ENCODE measurements around the gene ARFIP2.

ARFIP2 gene

DNA sequence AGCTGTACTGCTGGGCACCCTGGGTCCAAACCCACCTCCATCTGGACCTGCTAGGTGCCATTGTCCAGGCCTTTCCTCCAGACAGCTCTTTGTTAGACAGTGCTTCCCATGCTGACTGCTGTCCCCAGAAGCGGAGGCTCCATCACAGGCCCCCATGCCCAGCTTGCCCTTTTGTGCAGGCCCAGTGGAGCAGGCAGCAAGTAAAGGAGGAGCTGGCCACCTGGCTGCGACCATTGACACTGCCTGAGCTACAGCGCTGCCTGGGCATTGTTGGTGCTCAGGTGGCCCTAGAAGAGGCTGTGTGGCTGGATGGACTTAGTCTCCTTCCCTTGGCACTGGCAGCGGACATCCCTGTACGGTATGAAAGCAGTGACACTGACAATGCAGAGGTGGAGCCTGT, 17.4 kb upstream of the ARFIP2 start:
- Histone ChIP-seq H3K36me3 (ENCODE audit: insufficient read depth, low read length) (peaks cover 5% of the 10 kb centered on the region), H3K4me2 (ENCODE audit: low read length) (no peak overlapping the region), H3K27me3 (ENCODE audit: control insufficient read depth, insufficient read depth, low read length) (no peaks in the 10 kb centered on the region), H3K9me3 (replicated peaks; ENCODE audit: low read length) (no peaks in the 10 kb centered on the region), H3K9ac (ENCODE audit: low read depth, low read length) (no peak overlapping the region), H3K4me1 (ENCODE audit: control insufficient read depth, insufficient read depth, low read length) (peaks cover 8% of the 10 kb centered on the region), H3K4me3 (ENCODE audit: low read length) (no peak overlapping the region)

GRCh38 chr11:6498121-6498520, 17.0 kb upstream of the ARFIP2 start:
- Histone ChIP-seq H3K36me3 (ENCODE audit: insufficient read depth, low read length) (peaks cover 6% of the 10 kb centered on the region), H3K9ac (ENCODE audit: low read depth, low read length) (no peak overlapping the region), H3K4me1 (ENCODE audit: control insufficient read depth, insufficient read depth, low read length) (peaks cover 8% of the 10 kb centered on the region), H3K4me3 (ENCODE audit: low read length) (no peak overlapping the region), H3K4me2 (ENCODE audit: low read length) (no peak overlapping the region), H3K27me3 (ENCODE audit: control insufficient read depth, insufficient read depth, low read length) (no peaks in the 10 kb centered on the region), H3K9me3 (replicated peaks; ENCODE audit: low read length) (no peaks in the 10 kb centered on the region)

GRCh38 chr11:6497069-6497839, 16.1 kb upstream of the ARFIP2 start, which contains the start of gene DNHD1:
Gene DNHD1, plus strand, starts transcription at chr11:6497280. Its CDS starts 936 bp downstream, at chr11:6498216.
- no peak within 1 kb of the TSS for H3K9ac ChIP-seq (ENCODE audit: low read depth, low read length)
- no peaks in the 10 kb centered on the region for H3K9me3 ChIP-seq (replicated peaks; ENCODE audit: low read length)
- no peak within 1 kb of the TSS for H3K4me2 ChIP-seq (ENCODE audit: low read length)
- H3K4me3 ChIP-seq (ENCODE audit: low read length) = no peak within 1 kb of the TSS
- H3K27me3 ChIP-seq (ENCODE audit: control insufficient read depth, insufficient read depth, low read length) = no peaks in the 10 kb centered on the region
- H3K4me1 ChIP-seq (ENCODE audit: control insufficient read depth, insufficient read depth, low read length) = peaks cover 8% of the 10 kb centered on the region
- peaks cover 11% of the 10 kb centered on the region for H3K36me3 ChIP-seq (ENCODE audit: insufficient read depth, low read length)

- Histone ChIP-seq H3K36me3 (ENCODE audit: insufficient read depth, low read length) (peaks cover 19% of the 10 kb centered on the region), H3K9me3 (replicated peaks; ENCODE audit: low read length) (no peaks in the 10 kb centered on the region), H3K27me3 (ENCODE audit: control insufficient read depth, insufficient read depth, low read length) (no peaks in the 10 kb centered on the region), H3K9ac (ENCODE audit: low read depth, low read length) (no peak overlapping the region), H3K4me2 (ENCODE audit: low read length) (no peak overlapping the region), H3K4me3 (ENCODE audit: low read length) (no peak overlapping the region), H3K4me1 (ENCODE audit: control insufficient read depth, insufficient read depth, low read length) (no peaks in the 10 kb centered on the region)
These were observed 8.2 kb upstream of the ARFIP2 start for GRCh38 chr11:6489306-6489705.

DNA sequence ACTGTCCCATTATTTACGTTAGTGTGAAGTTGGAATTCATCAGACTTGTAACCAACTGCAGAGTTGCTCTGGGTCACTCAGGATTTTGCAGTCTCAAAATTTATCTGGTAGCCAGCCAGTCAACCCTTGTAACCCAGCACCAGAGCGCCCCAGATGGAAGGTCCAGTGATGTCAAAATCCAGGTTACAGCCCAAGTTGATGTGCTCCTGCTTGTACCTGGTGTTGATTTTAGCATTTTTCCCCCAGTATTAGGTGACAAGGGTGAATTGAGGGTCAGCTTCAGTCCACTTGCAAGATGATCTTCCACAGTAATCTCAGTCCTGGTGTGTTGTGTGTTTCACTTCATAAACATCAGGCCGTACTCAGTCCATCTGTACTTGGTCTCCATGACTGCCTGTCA, 7.7 kb upstream of the ARFIP2 start:
- no peaks in the 10 kb centered on the region for H3K9me3 ChIP-seq (replicated peaks; ENCODE audit: low read length)
- no peak overlapping the region for H3K4me3 ChIP-seq (ENCODE audit: low read length)
- peaks cover 19% of the 10 kb centered on the region for H3K36me3 ChIP-seq (ENCODE audit: insufficient read depth, low read length)
- no peak overlapping the region for H3K9ac ChIP-seq (ENCODE audit: low read depth, low read length)
- H3K4me1 ChIP-seq (ENCODE audit: control insufficient read depth, insufficient read depth, low read length) = no peaks in the 10 kb centered on the region
- H3K4me2 ChIP-seq (ENCODE audit: low read length) = no peak overlapping the region
- H3K27me3 ChIP-seq (ENCODE audit: control insufficient read depth, insufficient read depth, low read length) = no peaks in the 10 kb centered on the region

GRCh38 chr11:6488342-6488741, 7.2 kb upstream of the ARFIP2 start:
- no peaks in the 10 kb centered on the region for H3K4me1 ChIP-seq (ENCODE audit: control insufficient read depth, insufficient read depth, low read length)
- no peaks in the 10 kb centered on the region for H3K9me3 ChIP-seq (replicated peaks; ENCODE audit: low read length)
- H3K4me2 ChIP-seq (ENCODE audit: low read length) = no peak overlapping the region
- no peak overlapping the region for H3K4me3 ChIP-seq (ENCODE audit: low read length)
- H3K36me3 ChIP-seq (ENCODE audit: insufficient read depth, low read length) = peaks cover 23% of the 10 kb centered on the region
- H3K9ac ChIP-seq (ENCODE audit: low read depth, low read length) = no peak overlapping the region
- no peaks in the 10 kb centered on the region for H3K27me3 ChIP-seq (ENCODE audit: control insufficient read depth, insufficient read depth, low read length)

DNA sequence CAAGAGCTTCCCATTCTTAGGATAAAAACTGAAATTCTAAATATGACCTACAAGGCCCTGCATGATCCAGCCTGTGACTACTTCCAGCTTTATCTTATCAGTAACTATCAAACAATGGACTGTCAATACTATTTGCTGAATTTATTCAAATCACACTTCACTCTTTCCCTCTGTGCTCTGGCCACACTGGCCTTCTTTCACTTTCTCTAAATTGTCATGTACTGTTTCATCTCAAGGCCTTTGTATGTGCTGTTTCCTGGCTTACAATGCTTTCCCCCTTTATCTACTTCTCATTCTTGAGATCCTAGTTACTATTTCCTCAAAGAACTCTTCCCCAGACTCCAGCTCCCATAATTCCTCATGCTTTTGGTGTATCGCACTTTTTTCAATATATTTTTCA, 5.8 kb upstream of the ARFIP2 start:
- Histone ChIP-seq H3K27me3 (ENCODE audit: control insufficient read depth, insufficient read depth, low read length) (no peaks in the 10 kb centered on the region), H3K4me1 (ENCODE audit: control insufficient read depth, insufficient read depth, low read length) (peaks cover 12% of the 10 kb centered on the region), H3K9ac (ENCODE audit: low read depth, low read length) (no peak overlapping the region), H3K4me2 (ENCODE audit: low read length) (no peak overlapping the region), H3K4me3 (ENCODE audit: low read length) (no peak overlapping the region), H3K9me3 (replicated peaks; ENCODE audit: low read length) (no peaks in the 10 kb centered on the region), H3K36me3 (ENCODE audit: insufficient read depth, low read length) (peaks cover 31% of the 10 kb centered on the region)

DNA sequence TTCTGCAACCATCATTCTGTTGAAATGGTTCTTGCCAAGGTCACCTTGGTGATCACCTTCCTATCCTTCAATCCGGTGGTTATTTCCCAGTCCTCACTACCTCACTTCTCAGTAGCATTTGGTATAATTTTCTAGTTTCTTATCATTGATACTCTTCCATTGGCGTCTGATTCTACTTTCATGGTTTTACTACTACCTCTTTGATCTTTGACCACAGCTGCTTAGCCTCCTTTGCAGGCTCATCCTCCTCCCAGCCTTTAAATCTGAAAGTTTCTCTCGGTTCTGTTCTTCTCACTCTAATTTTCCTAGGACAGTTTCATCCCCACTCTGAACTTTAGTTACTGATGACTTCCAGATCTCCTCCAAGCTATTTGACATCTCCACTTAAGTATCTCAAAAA, 5.1 kb upstream of the ARFIP2 start:
- Histone ChIP-seq H3K36me3 (ENCODE audit: insufficient read depth, low read length) (peaks cover 31% of the 10 kb centered on the region), H3K4me1 (ENCODE audit: control insufficient read depth, insufficient read depth, low read length) (peaks cover 12% of the 10 kb centered on the region), H3K9me3 (replicated peaks; ENCODE audit: low read length) (no peaks in the 10 kb centered on the region), H3K9ac (ENCODE audit: low read depth, low read length) (no peak overlapping the region), H3K4me3 (ENCODE audit: low read length) (no peak overlapping the region), H3K4me2 (ENCODE audit: low read length) (no peak overlapping the region), H3K27me3 (ENCODE audit: control insufficient read depth, insufficient read depth, low read length) (no peaks in the 10 kb centered on the region)

DNA sequence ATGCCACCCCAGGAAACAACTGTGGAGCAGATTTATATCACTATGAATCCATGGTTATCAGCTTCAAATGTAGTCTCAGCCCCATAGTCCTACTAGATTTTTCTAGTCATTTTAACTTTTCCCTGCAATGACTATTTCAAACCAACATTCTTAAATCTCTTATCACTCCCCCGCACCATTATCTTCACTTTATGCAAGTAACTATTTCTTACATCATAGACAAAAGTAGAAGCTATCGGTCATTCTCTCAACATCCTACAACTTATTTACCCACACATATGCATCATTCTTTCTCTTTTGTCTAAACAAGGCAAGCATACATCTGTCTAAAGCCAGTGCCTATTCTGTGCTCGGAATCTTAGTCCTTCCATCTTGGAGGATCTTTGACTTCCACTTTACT, 4.5 kb upstream of the ARFIP2 start:
- no peak overlapping the region for H3K4me2 ChIP-seq (ENCODE audit: low read length)
- H3K36me3 ChIP-seq (ENCODE audit: insufficient read depth, low read length) = peaks cover 31% of the 10 kb centered on the region
- peaks cover 12% of the 10 kb centered on the region for H3K4me1 ChIP-seq (ENCODE audit: control insufficient read depth, insufficient read depth, low read length)
- no peaks in the 10 kb centered on the region for H3K27me3 ChIP-seq (ENCODE audit: control insufficient read depth, insufficient read depth, low read length)
- H3K9me3 ChIP-seq (replicated peaks; ENCODE audit: low read length) = no peaks in the 10 kb centered on the region
- no peak overlapping the region for H3K4me3 ChIP-seq (ENCODE audit: low read length)
- no peak overlapping the region for H3K9ac ChIP-seq (ENCODE audit: low read depth, low read length)

GRCh38 chr11:6483015-6483414, 1.9 kb upstream of the ARFIP2 start:
- H3K36me3 ChIP-seq (ENCODE audit: insufficient read depth, low read length) = peaks cover 47% of the 10 kb centered on the region
- H3K4me1 ChIP-seq (ENCODE audit: control insufficient read depth, insufficient read depth, low read length) = peaks cover 22% of the 10 kb centered on the region

GRCh38 chr11:6482441-6482840, 1.3 kb upstream of the ARFIP2 start:
- Histone ChIP-seq H3K36me3 (ENCODE audit: insufficient read depth, low read length) (peaks cover 53% of the 10 kb centered on the region), H3K9ac (ENCODE audit: low read depth, low read length) (peak overlapping the region; percentile 98), H3K4me3 (ENCODE audit: low read length) (peak overlapping the region; percentile 88)

More at GRCh38 chr11:6483015-6483414, 1.9 kb upstream of the ARFIP2 start:
- Histone ChIP-seq H3K9ac (ENCODE audit: low read depth, low read length) (peak overlapping the region; percentile 98), H3K4me2 (ENCODE audit: low read length) (peak overlapping the region; percentile 98), H3K9me3 (replicated peaks; ENCODE audit: low read length) (no peaks in the 10 kb centered on the region), H3K4me3 (ENCODE audit: low read length) (no peak overlapping the region), H3K27me3 (ENCODE audit: control insufficient read depth, insufficient read depth, low read length) (no peaks in the 10 kb centered on the region)

GRCh38 chr11:6481924-6482275, 769 bp upstream of the ARFIP2 start:
- Histone ChIP-seq H3K36me3 (ENCODE audit: insufficient read depth, low read length) (peaks cover 57% of the 10 kb centered on the region), H3K9ac (ENCODE audit: low read depth, low read length) (peak overlapping the region; percentile 98), H3K27me3 (ENCODE audit: control insufficient read depth, insufficient read depth, low read length) (no peaks in the 10 kb centered on the region), H3K9me3 (replicated peaks; ENCODE audit: low read length) (no peaks in the 10 kb centered on the region), H3K4me2 (ENCODE audit: low read length) (peak overlapping the region; percentile 98), H3K4me1 (ENCODE audit: control insufficient read depth, insufficient read depth, low read length) (peaks cover 22% of the 10 kb centered on the region), H3K4me3 (ENCODE audit: low read length) (peak overlapping the region; percentile 88)

More at GRCh38 chr11:6482441-6482840, 1.3 kb upstream of the ARFIP2 start:
- Histone ChIP-seq H3K4me2 (ENCODE audit: low read length) (peak overlapping the region; percentile 98), H3K4me1 (ENCODE audit: control insufficient read depth, insufficient read depth, low read length) (peaks cover 22% of the 10 kb centered on the region), H3K9me3 (replicated peaks; ENCODE audit: low read length) (no peaks in the 10 kb centered on the region), H3K27me3 (ENCODE audit: control insufficient read depth, insufficient read depth, low read length) (no peaks in the 10 kb centered on the region)
